H1 (cell line): ENCODE results near the gene ACYP1. TPM values are rescaled to one million over a fixed set of nuclear protein-coding genes. Genes with fewer than 3 reads are reported as not detected.

Source experiments
- CTCF ChIA-PET: fragments of 300-600 bp; sonication (Branson Sonifier 250); formaldehyde crosslinking; loops from one replicate; lab custom pipeline; 2021; ENCODE audit not compliant: partially characterized antibody; lab: Charles Lee
- POLR2A ChIA-PET: fragments of 300-600 bp; sonication (Branson Sonifier 250); formaldehyde crosslinking; loops from one replicate; lab custom pipeline; 2021; ENCODE audit warnings: inconsistent platforms; ENCODE audit not compliant: partially characterized antibody; lab: Charles Lee
- DNase-seq, 2 experiments: peaks; one replicate each; pipeline versions ENCODE4 v3.0.0 to v3.0.0-alpha.2; 2010 to 2022; ENCODE audit warnings: low spot score in 2 of 2, low read depth in 1 of 2, mixed read lengths in 1 of 2
- FAIRE-seq: peaks from 2 replicates; lab custom pipeline; 2011; peaks lifted over from hg19 to GRCh38; lab: Jason Lieb, UNC
- H2AFZ ChIP-seq: 2 replicates; pipeline ENCODE4 v1.8.1; 2012; ENCODE audit warnings: low read length, inconsistent platforms
- H2AK5ac ChIP-seq: 2 replicates; pipeline ENCODE4 v1.6.1; 2013; ENCODE audit warnings: low read depth, low read length
- H2BK120ac ChIP-seq: replicated peaks from 2 replicates; pipeline ENCODE3; 2013; ENCODE audit warnings: low read depth, low read length, inconsistent platforms
- H2BK12ac ChIP-seq: 2 replicates; pipeline ENCODE4 v1.6.1; 2013; ENCODE audit warnings: low read depth, low read length
- H2BK15ac ChIP-seq: 2 replicates; pipeline ENCODE4 v1.6.1; 2013; ENCODE audit warnings: low read length
- H2BK20ac ChIP-seq: 2 replicates; pipeline ENCODE4 v1.6.1; 2013; ENCODE audit warnings: low read length
- H2BK5ac ChIP-seq: 2 replicates; pipeline ENCODE4 v1.6.1; 2013; ENCODE audit warnings: low read depth, low read length
- H3K14ac ChIP-seq: 2 replicates; pipeline ENCODE4 v1.6.1; 2013; ENCODE audit warnings: inconsistent platforms; ENCODE audit not compliant: insufficient read length
- H3K18ac ChIP-seq: 2 replicates; pipeline ENCODE4 v1.6.1; 2013; ENCODE audit warnings: low read length; ENCODE audit errors: extremely low read depth
- H3K23ac ChIP-seq: 2 replicates; pipeline ENCODE4 v1.6.1; 2013; ENCODE audit warnings: inconsistent platforms; ENCODE audit not compliant: insufficient read length
- H3K23me2 ChIP-seq: 2 replicates; pipeline ENCODE4 v1.6.1; 2013; ENCODE audit warnings: low read depth, low read length
- H3K27ac ChIP-seq: 2 replicates; pipeline ENCODE4 v1.6.1; 2011; ENCODE audit warnings: low read depth, low read length, inconsistent platforms
- H3K27me3 ChIP-seq, 4 experiments: replicated peaks in 1 of 4; 1 replicate in 1 of 4; 2 replicates in 3 of 4; pipeline versions ENCODE4 v1.6.1 to v1.8.1; 2011 to 2013; ENCODE audit warnings: low read length in 3 of 4, mild to moderate bottlenecking in 3 of 4, inconsistent platforms in 2 of 4, mixed read lengths in 2 of 4, moderate library complexity in 1 of 4; ENCODE audit not compliant: control insufficient read depth in 3 of 4, insufficient read depth in 3 of 4; ENCODE audit errors: extremely low read depth in 1 of 4
- H3K36me3 ChIP-seq, 4 experiments: 2 replicates each; pipeline versions ENCODE4 v1.6.1 to v1.8.1; 2011 to 2013; ENCODE audit warnings: mild to moderate bottlenecking in 4 of 4, low read length in 3 of 4, moderate library complexity in 2 of 4, control low read depth in 1 of 4, inconsistent platforms in 1 of 4; ENCODE audit not compliant: insufficient read depth in 4 of 4, control insufficient read depth in 2 of 4
- H3K4ac ChIP-seq: replicated peaks from 2 replicates; pipeline ENCODE3; 2013; ENCODE audit warnings: low read length, low read depth, mixed read lengths, inconsistent platforms; ENCODE audit not compliant: insufficient read length
- H3K4me1 ChIP-seq, 4 experiments: replicated peaks in 1 of 4; 1 replicate in 1 of 4; 2 replicates in 3 of 4; pipeline versions ENCODE4 v1.6.1 to v1.8.1; 2011 to 2013; ENCODE audit warnings: low read length in 3 of 4, inconsistent platforms in 2 of 4, mixed read lengths in 1 of 4; ENCODE audit not compliant: insufficient read depth in 4 of 4, control insufficient read depth in 3 of 4
- H3K4me2 ChIP-seq, 2 experiments: 2 replicates each; pipeline versions ENCODE4 v1.6.1 to v1.8.1; 2011 to 2013; ENCODE audit warnings: low read depth in 2 of 2, low read length in 2 of 2, control low read depth in 1 of 2, inconsistent platforms in 1 of 2, mild to moderate bottlenecking in 1 of 2; ENCODE audit not compliant: insufficient read depth in 1 of 2
- H3K4me3 ChIP-seq, 4 experiments: fragments of 200-600, 300-600 bp in 1 of 4; sonication (generic), shearing (Covaris generic), sonication (Bioruptor Twin) in 1 of 4; 2 replicates each; pipeline versions ENCODE4 v1.5.1 to v1.8.1; 2011 to 2016; ENCODE audit warnings: low read length in 4 of 4, low read depth in 3 of 4, control low read depth in 2 of 4, inconsistent platforms in 2 of 4, mild to moderate bottlenecking in 2 of 4, mixed read lengths in 1 of 4, moderate library complexity in 1 of 4; ENCODE audit not compliant: insufficient read depth in 2 of 4; ENCODE audit errors: extremely low read depth in 1 of 4
- H3K56ac ChIP-seq: replicated peaks from 2 replicates; pipeline ENCODE3; 2013; ENCODE audit warnings: low read depth, mild to moderate bottlenecking, mixed read lengths, low read length, inconsistent platforms; ENCODE audit not compliant: insufficient read length
- H3K79me1 ChIP-seq: 2 replicates; pipeline ENCODE4 v1.6.1; 2013; ENCODE audit warnings: low read depth, low read length, control low read depth
- H3K79me2 ChIP-seq, 2 experiments: 2 replicates each; pipeline versions ENCODE4 v1.6.1 to v1.8.1; 2012 to 2013; ENCODE audit warnings: low read length in 2 of 2, mild to moderate bottlenecking in 2 of 2, inconsistent platforms in 1 of 2; ENCODE audit not compliant: insufficient read depth in 2 of 2, control insufficient read depth in 1 of 2
- H3K9ac ChIP-seq, 4 experiments: replicated peaks in 1 of 4; 1 replicate in 1 of 4; 2 replicates in 3 of 4; pipeline versions ENCODE4 v1.6.1 to v1.8.1; 2011 to 2013; ENCODE audit warnings: low read depth in 3 of 4, low read length in 3 of 4, control low read depth in 2 of 4, mild to moderate bottlenecking in 2 of 4, moderate library complexity in 2 of 4, inconsistent platforms in 1 of 4; ENCODE audit errors: extremely low read depth in 1 of 4
- H3K9me3 ChIP-seq, 2 experiments: 2 replicates each; pipeline versions ENCODE4 v1.6.1 to v1.8.1; 2012 to 2013; ENCODE audit warnings: mild to moderate bottlenecking in 2 of 2, moderate library complexity in 2 of 2, control low read depth in 1 of 2, inconsistent platforms in 1 of 2, low read depth in 1 of 2, low read length in 1 of 2, mixed read lengths in 1 of 2; ENCODE audit not compliant: insufficient read depth in 2 of 2
- H4K20me1 ChIP-seq, 2 experiments: replicated peaks in 1 of 2; 2 replicates each; pipeline versions ENCODE3 to v1.8.1; 2011 to 2013; ENCODE audit warnings: inconsistent platforms in 2 of 2, low read length in 2 of 2, mild to moderate bottlenecking in 1 of 2; ENCODE audit not compliant: insufficient read depth in 2 of 2, control insufficient read depth in 1 of 2
- H4K5ac ChIP-seq: 2 replicates; pipeline ENCODE4 v1.6.1; 2013; ENCODE audit warnings: low read length, low read depth, mixed read lengths, inconsistent platforms; ENCODE audit not compliant: insufficient read length
- H4K8ac ChIP-seq: 2 replicates; pipeline ENCODE4 v1.8.0; 2013; ENCODE audit warnings: mild to moderate bottlenecking, moderate library complexity, low read length, inconsistent platforms; ENCODE audit not compliant: insufficient read depth; ENCODE audit errors: extremely low read depth
- H4K91ac ChIP-seq: replicated peaks from 2 replicates; pipeline ENCODE3; 2013; ENCODE audit warnings: low read length, mixed read lengths, inconsistent platforms; ENCODE audit not compliant: insufficient read length
- SP2 ChIP-seq: IDR thresholded peaks from 2 replicates; pipeline ENCODE4 v1.6.1; 2012; ENCODE audit warnings: mild to moderate bottlenecking, low read length, inconsistent platforms
- WGBS, 2 experiments: shearing (Covaris generic) in 1 of 2; methylation state at CpG; one replicate each; pipeline versions ENCODE4 v1.1.6 to v1.1.7; 2013 to 2015; ENCODE audit warnings: low lambda C conversion rate in 2 of 2, mixed read lengths in 2 of 2, inconsistent platforms in 1 of 2, low coverage in 1 of 2, missing lambda C conversion rate in 1 of 2; ENCODE audit not compliant: insufficient replicate concordance in 2 of 2, insufficient coverage in 1 of 2, insufficient read length in 1 of 2; ENCODE audit errors: extremely low coverage in 1 of 2, missing lambda C conversion rate in 1 of 2; 5-methylcytosine and 5-hydroxymethylcytosine counted together
- polyA plus RNA-seq, 7 experiments: library from polyadenylated mRNA; depleted of rRNA in 3 of 7; stranded (reverse) in 5 of 7; unstranded in 2 of 7; fragments of >200 nt in 5 of 7; fragments of 200-250 nt in 2 of 7; gene quantifications; 1 replicate in 5 of 7; 2 replicates in 1 of 7; 4 replicates in 1 of 7; pipeline versions ENCODE4 v1.2.1 to v1.2.3, GENCODE V29; 2011 to 2013; ENCODE audit warnings: missing spikeins in 2 of 7, mixed read lengths in 2 of 7
- total RNA-seq: library from RNA; stranded (reverse); fragmentation: NEBNext Ultra II Directional; extraction: Animal tissue kit (Norgen Biotek cat#: 25700); gene quantifications from 2 replicates; pipeline ENCODE4 v1.2.1, GENCODE V29; 2021
- TF ChIP-seq, protein P1 (sequence below): IDR thresholded peaks from 2 replicates; pipeline ENCODE4 v1.6.1; 2012; ENCODE audit warnings: low read length, inconsistent platforms

The ACYP1 gene
- total and polyA plus RNA-seq, 2 of the 8 experiments (the other 6 are each of a cell fraction or from before 2014, with no cell fraction given) = 22.3 to 24.8 TPM

GRCh38 chr14:75044322-75044721 is 19.5 kb downstream of the ACYP1 start:
- Histone ChIP-seq H4K5ac (no peak overlapping the region), H3K56ac (no peak overlapping the region), H3K18ac (no peak overlapping the region), H3K4me2 (no peak overlapping the region), H4K8ac (no peak overlapping the region), H3K23me2 (no peaks in the 10 kb centered on the region), H2BK5ac (no peak overlapping the region), H3K79me2 (no peaks in the 10 kb centered on the region), H3K14ac (no peak overlapping the region), H3K27ac (no peak overlapping the region), H2BK15ac (no peak overlapping the region), H3K4me3 (no peak overlapping the region), H3K27me3 (no peaks in the 10 kb centered on the region), H3K9me3 (no peaks in the 10 kb centered on the region), H2AFZ (no peak overlapping the region), H2BK120ac (no peak overlapping the region), H4K20me1 (no peaks in the 10 kb centered on the region), H3K23ac (no peak overlapping the region), H2BK12ac (no peak overlapping the region), H3K9ac (no peak overlapping the region), H3K4ac (no peak overlapping the region), H3K79me1 (no peaks in the 10 kb centered on the region), H3K4me1 (no peaks in the 10 kb centered on the region), H2BK20ac (no peak overlapping the region), H4K91ac (no peak overlapping the region), H3K36me3 (peaks cover 0 to 15% (median 1%) of the 10 kb centered on the region in 4 experiments; a peak in 5 of 8 replicates), H2AK5ac (no peak overlapping the region)
- FAIRE-seq = no peak
- ChIA-PET CTCF (interaction anchor here (1.2 to 3.4 kb wide), 2 partner anchors 45 to 99 kb away, joined by 3 to 12 read pairs; no protein-coding TSS in a partner anchor), POLR2A (interaction anchor here (1.6 to 1.7 kb wide), 2 partner anchors 31 to 65 kb away, joined by 3 to 4 read pairs; no protein-coding TSS in a partner anchor)
- no peak for DNase-seq
- TF ChIP-seq, protein P1, sequence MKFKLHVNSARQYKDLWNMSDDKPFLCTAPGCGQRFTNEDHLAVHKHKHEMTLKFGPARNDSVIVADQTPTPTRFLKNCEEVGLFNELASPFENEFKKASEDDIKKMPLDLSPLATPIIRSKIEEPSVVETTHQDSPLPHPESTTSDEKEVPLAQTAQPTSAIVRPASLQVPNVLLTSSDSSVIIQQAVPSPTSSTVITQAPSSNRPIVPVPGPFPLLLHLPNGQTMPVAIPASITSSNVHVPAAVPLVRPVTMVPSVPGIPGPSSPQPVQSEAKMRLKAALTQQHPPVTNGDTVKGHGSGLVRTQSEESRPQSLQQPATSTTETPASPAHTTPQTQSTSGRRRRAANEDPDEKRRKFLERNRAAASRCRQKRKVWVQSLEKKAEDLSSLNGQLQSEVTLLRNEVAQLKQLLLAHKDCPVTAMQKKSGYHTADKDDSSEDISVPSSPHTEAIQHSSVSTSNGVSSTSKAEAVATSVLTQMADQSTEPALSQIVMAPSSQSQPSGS = no peak
- no peak for TF ChIP-seq SP2
- WGBS, 2 experiments = 58% methylated on average over 2 of the region's 2 CpGs; no CpG with 5 or more reads in 1 of the 2 experiments
